GM23248 (cell line): ENCODE results near the gene HRH1.

Experiments used
- EZH2 ChIP-seq: fragments of 200-600 bp; sonication (generic); IDR thresholded peaks from 2 replicates; pipeline ENCODE4 v1.6.1; 2018; ENCODE audit warnings: antibody characterized with exemption, mild to moderate bottlenecking; ENCODE audit not compliant: insufficient read depth, poor library complexity, severe bottlenecking
- EZH2phosphoT487 ChIP-seq: fragments of 200-600 bp; sonication (generic); IDR thresholded peaks from 2 replicates; pipeline ENCODE4 v1.6.1; 2018; ENCODE audit warnings: antibody characterized with exemption, moderate library complexity, mild to moderate bottlenecking, low read depth; ENCODE audit not compliant: insufficient read depth

- TF ChIP-seq EZH2 (no peak), EZH2phosphoT487 (no peak)
Observed at GRCh38 chr3:11164607-11165006, 10.3 kb downstream of the HRH1 start.
